Measurements from ENCODE around the gene CPB2.

The CPB2 gene

DNA sequence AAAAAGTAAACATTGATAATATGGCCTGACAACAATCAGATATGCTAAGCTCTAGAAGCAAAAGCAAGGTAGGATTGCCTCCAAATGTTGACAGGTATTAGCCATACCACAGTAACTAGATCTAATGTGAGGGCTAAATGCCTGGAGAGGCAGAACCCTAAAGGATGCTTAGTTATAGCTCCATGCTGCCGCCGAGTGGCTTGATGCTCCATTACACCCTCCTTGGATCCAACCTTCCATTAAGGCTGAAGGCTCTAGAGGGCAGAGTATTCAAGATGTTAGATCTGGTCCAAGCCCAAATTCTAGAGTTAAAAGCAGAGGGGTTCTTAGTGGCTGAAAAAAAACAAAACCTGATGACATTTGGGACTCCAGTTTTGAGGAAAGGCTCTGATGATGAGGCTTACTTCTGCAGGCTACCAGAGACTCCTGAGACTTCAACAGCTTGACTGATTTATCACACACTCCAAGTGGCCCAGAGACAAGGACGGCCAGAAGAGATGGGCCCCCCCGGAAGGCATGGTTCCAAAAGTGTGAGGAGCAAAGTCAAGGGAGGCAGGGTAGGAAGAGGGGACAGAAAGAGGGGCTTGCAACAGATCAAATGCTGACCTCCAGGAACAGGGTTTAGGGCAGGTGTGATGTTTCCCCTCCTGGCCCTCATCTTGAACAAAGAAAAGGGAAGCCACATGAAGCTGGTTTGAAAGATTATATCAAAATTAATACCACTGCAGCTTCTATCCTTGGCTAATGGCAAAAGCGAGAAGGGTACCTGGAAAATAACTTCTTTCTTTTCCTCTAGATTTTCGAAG is 21.9 kb upstream of the CPB2 start:
- DNase-seq, result peak; percentile 87

DNA sequence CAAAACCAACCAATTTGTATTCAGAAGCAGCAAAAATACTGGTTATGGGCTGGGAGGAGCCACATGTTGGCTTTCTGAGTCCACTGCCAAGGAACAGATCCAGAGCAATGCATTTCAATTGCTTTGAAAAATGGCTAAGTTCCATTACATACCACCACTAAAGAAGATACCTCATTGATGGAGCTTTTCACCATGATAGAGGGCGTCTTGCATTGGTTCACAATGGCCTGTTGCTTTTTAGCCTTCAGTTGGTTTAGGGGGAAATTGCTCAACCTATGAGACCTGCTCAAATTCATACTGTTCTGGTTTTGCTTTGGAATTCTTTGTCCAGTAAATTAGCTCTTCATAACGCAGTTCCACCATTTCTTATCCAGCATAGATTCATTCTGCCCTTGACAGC is 21.2 kb upstream of the CPB2 start:
- no peak for DNase-seq

DNA sequence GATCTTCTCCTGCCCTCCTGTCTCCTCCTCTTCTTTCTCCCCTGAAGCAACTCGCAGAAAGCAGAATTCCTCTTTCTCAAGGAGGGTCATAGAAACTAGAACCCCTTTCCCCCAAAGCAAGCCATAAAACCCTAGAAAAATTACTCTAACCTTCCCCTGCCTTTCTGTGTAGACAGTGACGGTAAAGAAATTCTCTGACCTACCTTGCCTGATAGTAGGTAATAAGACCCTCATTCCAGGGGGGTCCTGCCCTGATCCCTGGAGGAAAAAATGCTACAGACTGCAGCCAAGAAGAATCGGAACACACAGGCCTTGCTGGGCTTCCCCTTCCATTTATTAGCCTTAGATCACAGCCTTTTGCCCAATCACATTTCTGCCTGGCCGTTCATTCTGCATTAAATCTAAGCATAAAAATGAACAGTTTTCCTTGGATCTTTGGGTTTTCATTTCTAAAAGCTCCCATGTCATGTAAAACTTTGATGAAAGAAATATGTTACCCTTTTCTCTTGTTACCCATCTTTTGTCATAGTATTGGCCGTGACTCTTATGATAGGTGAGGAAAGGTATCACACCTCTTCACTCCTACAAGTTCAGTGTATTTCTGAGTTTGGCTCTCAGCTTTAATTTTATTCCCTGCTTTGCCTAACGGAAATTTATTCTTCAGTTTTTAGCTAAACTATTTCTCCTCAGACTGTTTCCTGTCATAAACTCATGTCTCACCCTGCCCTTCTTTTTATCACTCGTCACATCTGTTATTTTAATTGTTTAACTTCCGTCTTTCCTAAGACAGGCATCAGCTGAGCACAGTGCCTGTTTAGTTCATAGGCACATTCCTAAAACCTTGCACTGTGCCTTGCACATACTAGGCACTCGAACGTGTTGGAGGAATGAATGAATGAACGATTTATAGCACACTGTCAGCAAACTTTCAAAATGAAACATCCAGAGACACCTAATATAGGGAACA is 20.4 kb upstream of the CPB2 start:
- peak; percentile 61 for DNase-seq

DNA sequence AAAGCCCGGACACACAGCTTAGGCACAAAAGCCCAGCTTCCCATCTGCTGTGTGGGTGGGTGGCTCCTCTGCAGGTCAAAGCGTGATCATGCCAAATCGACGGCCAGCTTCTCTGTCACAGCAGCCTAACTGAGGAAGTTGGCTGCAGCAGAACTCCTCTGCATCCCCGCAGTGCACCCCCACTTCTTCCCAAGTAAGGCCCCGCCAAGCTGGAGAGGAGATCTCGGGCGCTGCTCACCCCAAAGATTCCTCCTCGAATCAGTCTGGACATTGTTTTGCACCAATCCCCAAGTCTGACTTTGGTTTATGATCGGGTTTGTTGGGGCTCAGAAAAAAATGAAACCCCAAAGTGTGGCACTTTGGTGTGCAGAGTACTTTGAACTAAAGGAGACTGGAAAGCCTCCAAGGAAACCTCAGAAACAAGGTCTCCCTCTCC is 19.7 kb upstream of the CPB2 start:
- peak; percentile 48 for DNase-seq

DNA sequence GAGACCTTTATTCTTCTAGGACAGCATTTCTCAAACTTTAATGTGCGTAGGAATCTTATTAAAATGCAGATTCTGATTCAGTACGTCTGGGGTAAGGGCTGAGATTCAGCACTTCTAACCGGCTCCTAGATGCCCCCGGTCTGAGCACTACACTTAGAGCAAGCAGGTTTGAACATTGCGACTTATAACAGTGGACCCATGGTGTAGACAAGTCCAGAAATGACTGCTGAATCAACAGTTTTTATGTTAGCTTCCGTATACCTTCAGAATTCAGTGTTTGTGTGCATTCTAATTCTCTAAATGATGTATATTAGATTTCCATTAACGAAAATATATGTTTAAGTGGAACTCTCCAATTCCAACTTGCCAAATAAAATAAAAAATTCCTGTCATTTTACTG is 17.5 kb upstream of the CPB2 start:
- DNase-seq, result no peak

DNA sequence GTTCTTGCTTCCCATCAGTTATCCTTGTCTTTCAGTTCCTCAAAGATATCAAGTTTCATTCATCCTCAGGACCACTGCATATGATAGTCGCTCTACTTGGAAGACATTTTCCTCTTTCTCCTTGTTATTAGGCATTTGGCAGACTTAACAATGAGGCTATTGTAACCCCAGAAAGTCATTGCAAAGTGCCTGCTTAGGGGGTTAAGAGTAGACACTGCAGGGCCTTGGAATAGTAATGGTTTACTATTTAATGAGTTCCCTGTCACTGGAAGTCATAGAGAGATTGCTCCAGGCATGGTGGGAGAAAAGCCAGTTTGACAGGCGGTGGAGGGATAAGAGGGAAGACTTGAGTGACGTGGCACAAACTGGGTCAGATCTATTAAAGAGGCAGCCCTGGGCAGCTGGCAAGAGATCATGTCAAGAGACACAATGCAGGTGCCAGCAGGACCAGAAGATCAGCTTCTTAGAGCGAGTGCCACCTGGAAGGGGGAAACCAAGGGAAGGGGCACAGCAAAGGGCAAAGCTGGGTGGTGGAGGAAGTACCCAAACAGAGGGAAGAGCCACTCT is 16.8 kb upstream of the CPB2 start:
- DNase-seq, result no peak

DNA sequence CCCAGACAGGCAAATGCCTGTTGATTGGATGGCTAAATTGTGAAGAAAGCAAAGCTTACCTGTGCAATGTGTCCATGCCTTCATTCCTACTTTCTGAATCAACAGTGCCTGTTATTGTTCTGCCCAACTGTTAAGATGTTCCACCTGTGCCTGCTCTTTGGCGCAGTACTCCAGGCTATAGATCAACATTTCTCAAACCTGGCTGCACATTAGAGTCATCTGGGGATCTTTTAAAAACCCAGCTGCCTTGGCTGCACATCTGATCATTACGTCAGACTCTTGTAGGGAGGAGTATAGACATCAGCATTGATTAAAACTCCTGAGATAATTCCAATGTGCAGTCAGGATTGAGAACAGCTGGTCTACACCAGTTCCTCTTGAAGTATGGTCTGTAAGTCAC is 16.2 kb upstream of the CPB2 start:
- DNase-seq, result no peak

DNA sequence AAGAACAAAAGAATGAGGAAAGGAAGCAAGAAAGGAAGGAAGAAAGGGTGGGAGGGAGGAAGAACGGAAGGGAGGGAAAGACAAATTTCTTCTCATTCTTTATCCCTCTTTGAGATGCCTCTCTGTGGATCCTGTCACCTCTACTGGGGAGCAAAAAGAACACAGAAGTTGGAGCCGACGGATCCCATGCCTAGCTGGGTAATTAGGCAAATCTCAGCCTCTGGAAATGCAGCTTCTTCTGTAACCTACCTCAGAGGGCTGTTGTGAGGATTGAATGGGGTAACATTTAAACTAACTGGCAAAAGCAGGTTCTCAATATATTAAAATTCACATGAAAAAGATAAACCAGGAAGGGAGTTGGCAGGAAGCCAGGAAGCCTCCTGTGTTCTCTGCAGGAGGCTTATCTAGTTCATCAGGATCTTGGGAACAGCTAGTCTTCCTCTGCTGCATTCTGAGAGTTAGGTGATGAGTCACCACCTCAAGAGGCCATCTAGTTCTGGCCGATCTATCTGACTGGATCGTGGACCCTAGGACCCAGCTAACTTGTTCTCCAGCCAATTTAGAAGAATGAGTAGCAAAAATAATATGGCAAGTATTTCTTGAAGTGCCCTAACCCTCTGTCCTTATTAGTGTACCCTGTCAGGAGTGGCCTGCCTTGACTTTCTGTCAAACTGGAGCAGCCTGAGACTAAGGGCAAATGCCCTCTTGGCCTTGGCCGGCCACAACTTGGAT is 15.2 kb upstream of the CPB2 start:
- no peak for DNase-seq

DNA sequence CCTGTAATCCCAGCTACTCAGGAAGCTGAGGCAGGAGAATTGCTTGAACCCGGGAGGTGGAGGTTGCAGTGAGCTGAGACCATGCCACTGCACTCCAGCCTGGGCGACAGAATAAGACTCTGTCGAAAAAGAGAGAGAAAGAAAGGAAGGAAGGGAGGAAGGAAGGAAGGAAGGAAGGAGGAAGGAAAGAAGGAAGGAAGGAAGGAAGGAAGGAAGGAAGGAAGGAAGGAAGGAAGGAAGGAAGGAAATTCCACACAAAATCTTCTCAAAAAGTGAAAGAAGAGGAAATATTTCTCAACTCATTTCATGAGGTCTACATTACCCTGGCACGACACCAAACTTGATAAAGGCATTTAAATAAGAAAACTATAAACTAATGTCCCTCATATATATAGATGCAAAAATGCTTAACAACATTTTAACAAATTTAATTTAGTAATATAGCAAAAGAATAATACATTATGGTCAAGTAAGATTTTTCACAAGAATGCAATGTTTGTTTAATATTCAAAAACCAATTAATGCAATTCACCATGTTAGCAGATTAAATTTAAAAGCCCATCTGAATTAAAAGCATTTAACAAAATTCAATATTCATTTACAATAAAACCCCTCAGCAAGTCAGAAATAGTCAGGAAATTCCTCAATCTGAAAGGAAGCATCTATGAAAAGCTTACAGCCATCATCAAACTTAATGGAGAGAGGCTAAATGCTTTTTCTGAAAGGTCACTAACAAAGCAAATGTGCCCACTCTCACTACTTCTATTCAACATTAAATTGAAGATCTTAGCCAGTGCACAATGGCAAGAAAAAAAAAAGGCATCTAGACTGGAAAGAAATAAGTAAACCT is 12.0 kb upstream of the CPB2 start:
- DNase-seq, result no peak

DNA sequence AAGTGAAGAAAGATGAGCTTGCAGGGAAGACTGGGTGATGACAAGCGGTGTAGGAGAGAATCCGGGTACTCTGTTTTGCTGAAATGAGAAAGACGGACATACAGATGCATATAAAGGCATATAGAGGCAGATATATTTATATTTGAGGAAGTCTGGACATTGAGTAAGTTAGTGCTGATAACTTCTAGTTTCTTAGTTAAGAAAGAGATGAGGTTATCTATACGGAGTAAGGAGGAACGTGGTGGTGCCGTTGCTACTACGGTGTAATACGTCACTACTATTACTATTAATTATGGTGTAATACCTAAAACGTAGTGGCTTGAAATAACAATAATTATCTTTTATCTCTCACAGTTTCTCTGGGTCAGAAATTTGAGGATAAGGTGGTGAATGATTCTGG is 9.8 kb upstream of the CPB2 start:
- no peak for DNase-seq

DNA sequence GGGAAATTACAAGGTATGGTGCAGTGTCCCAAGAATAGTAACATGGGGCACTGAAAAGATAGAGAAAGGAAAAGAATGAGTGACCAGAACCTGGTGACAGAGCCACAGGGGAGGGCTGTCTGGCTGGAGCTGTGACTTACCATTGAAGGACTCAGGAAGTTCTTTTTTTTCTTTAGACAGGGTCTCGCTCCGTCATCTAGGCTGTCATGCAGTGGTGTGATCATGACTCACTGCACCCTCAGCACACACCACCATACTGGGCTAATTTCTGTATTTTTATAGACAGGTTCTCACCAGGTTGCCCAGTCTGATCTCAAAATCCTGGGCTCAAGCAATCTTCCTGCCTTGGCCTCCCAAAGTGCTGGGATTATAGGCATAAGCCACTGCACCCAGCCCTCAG is 8.8 kb upstream of the CPB2 start:
- no peak for DNase-seq

DNA sequence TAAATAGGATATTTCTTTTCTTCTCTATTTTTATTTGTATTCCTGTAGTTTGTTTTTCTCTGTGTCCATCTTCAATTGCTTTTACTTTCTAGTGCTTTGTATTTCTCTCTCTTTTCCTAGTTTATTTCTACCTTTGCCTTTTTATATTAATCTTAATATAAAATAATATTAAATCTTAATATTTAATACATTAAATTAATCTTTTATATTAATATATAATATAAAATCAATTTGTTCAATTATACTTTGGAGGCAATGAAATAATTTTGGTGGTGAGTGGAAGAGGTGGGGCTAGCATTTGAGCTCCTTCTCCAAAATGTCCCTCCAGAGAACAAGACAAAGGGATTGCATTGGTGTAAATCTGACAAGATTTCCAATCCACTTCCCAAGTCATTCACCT is 6.3 kb upstream of the CPB2 start:
- no peak for DNase-seq

DNA sequence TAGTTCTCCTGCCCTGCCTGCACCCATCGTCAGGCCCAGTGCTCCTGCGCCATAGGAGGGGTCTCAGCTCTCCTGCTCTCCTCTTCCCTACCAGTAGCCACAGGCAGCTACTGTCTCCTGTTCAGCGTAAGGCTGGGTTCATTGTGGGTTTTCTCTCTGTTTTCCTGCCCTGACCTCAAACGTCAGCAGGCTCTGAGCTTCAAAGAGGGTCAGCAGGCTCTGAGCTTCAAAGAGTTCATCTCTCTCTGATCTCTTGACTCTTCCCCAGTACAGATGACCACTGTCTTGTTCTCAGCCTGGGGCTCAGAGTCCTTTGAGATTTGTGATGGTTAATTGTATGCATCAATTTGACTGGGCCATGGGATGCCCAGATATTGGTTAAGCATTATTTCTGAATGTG is 4.6 kb upstream of the CPB2 start:
- no peak for DNase-seq

DNA sequence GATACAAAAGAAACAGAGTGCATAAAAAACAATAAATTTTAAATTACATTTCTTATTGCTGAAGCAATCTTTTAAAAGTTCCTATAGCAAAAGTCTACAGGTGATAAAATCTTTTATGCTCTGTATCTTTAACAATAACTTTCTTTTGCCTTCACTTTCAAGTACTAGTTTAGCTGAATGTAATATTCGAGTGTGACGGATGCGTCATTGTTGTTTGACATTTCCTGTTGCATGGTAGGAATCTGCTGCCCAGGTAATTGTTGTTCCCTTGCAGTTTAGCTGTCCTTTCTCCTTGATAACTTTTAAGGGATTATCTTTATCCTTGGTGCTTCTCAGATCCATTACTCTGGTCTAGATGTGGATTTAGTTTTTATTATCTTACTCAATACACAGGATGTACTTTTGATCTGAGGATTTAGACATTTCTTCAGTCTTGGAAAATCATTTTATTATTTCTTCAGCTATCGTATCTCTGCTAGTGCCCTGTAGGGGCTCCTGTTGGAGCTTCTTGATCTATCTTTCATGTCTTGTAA is 2.1 kb upstream of the CPB2 start:
- DNase-seq, result no peak

DNA sequence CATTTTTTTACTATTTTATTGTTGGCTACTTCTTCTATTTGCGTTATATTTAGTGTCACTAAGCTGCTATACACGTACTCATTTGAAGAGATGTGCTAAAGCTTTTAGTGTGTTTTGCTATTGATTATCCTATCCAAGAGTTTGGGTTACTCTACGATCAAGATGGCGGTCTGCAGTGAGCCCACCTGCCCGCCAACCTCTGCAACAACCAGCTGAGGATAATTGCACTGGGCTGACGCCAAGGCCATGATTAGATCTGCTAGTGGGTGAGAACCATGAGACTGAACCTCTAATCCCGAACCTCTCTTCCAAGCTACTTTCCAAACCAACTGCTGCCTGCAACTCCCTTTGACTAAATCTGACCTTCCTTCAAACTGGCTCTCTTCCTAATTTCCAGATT is 1.8 kb downstream of the CPB2 start:
- DNase-seq, result no peak

DNA sequence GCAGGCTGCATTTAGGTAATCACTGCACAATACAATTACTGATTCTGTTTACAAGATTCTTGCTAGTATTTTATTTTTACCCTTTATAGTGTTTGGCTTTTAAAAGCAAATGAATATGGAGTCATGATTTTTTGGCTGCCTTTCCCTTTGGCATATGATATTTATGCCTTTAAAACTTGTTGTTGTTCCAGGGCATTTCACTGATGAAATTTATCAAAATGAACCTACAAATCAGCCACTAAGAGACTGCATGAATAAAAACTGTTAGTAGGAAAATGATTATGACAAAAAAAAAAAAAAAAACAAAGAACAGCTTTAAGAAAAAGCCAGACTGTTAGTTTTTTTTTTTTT is 2.6 kb downstream of the CPB2 start:
- DNase-seq, result no peak

DNA sequence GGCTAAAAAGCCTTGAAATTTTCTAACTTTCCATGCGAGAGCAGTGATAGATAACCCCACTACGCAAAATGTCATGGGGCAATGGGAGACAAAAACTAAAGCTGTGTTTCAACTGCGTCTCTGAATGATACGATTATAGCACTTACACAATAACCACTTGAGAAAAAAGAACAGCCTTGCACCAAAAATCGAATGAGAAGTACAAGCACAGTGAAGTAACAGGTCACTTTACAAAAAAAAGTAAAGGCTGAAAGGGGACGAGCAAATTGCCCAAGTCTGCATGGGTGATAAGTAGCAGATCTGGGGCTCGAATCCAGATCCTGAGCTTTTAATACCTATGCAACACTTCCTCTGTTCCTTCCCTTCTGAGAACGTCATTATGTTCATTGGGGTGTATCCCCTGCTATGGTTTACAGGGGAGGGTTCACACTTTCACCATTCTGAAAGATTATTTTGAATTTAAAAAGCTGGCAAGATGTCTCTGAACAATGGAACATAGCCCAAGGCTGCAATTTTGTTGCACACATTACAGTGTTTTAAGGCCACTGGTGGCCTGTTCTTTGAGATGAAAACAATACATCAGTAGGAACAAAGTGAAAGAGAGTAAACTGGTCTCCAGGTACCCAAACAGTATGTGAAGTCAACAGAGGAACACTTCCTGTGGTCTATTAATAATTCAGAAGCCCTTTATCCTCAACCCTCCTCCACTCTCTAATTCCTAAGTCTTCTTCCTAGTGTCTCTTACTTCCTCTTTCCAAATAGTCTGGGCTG is 3.2 kb downstream of the CPB2 start:
- DNase-seq, result no peak

DNA sequence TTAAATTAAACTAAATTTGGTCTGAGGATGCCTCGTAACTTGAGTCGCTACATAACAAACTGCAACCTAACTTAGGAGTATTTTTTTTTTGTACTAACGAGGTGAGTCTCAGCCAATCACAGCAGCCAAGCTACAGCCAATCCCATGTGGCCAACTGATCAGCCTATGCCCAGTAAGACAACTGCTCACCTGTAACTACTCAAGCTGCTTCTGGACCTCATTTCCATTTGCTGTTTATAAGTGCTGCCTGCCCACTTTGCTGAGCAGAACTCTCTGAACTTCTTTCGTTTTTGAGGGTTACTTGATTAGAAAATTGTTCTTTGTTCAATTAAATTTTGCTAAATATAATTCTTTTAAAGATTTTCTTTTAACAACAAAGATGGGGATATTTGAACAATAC is 3.8 kb downstream of the CPB2 start:
- no peak for DNase-seq

DNA sequence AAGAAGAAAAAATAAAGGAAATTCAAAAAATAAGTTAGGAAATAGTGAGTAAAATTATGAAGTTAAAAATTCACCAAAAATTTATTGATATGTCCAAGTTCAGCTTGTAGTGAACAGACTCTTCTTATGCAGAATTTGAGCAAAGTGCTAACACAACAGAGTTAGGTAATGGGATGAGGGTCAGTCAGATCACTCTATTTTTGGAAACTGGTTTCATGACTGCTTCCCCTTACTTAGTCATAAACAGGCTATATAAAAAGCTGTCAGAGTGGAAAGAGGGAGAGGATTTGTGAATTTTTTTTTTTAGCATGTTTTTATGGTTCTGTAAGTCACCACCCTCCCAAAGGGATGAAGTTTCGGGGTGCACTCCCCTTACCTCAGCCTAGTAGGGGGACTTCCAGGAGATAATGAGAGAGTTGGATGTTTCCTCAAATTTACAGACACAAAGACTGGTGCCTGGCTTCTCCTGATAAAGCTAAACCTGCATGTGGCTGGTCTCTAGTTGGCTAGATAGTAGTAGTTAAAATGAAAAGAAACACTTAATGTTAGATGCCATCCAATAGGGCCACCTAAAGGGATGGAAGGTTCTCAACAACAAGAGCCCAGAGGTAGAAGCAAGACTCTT is 4.5 kb downstream of the CPB2 start:
- no peak for DNase-seq

DNA sequence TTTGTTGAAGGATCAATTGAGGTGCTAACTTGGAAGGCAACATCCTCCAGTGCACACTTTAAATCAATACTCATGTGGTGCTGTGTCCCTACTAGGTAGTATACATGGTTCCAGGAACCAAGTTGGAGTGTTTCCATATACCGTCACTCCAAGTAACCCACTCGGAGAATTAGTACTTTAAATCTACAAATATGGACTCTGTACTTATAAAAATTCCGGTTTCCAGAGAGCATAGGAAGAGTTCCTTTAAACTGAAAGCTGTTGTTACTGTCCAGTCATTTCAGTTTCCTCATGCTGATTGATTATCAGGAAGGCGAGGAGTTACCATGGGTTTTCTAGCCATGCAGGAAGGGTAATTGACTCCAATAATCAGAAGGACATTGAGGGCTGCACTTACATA is 7.2 kb downstream of the CPB2 start:
- no peak for DNase-seq

DNA sequence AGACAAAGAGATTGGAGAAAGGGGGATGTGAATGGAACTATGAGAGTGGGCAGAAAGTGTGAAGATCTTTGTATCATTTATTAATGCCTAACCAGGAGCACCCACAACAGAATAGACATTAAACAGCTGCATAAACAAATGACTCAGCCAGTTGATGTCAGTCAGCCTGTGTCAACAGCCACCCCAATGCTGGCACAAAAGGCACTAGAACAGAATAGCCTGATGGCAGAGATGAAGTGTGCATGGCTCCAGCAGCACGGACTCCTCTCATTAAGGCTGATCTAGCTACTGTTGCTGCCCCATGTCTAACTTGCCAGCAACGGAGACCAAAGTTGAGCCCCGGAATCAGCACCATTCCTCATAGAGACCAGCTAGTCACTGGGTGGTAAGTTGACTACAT is 7.8 kb downstream of the CPB2 start:
- DNase-seq, result no peak

All from KG1 (cell line).